22Rv1 (cell line): ENCODE measurements around the gene FOLR2.

ENCODE experiments used
- ZFX ChIP-seq: fragments of 450-650 bp; IDR thresholded peaks from 2 replicates; pipeline ENCODE4 v1.6.1; 2017; ENCODE audit warnings: antibody characterized with exemption, borderline replicate concordance
- TF ChIP-seq, protein P1 (sequence below): fragments of 450-650 bp; IDR thresholded peaks from 2 replicates; pipeline ENCODE4 v1.5.1; 2017; ENCODE audit warnings: mild to moderate bottlenecking

DNA sequence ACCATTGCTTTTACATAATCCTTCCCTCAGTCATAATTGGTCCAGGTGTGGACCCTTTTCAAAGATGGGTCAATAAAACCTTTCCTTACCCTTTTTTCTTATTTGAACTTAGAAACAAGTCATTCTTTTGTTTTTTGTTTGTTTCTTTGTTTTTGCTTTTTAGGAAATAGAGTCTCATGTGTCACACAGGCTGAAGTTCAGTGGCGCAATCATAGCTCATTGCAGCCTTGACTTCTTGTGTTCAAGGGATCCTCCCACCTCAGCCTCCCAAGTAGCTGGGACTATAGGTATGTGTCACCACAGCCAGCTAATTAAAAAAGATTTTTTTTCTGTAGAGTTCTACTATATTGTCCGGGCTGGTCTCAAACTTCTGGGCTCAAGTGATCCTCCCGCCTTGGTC, 36.8 kb downstream of the FOLR2 start:
- TF ChIP-seq, protein P1, sequence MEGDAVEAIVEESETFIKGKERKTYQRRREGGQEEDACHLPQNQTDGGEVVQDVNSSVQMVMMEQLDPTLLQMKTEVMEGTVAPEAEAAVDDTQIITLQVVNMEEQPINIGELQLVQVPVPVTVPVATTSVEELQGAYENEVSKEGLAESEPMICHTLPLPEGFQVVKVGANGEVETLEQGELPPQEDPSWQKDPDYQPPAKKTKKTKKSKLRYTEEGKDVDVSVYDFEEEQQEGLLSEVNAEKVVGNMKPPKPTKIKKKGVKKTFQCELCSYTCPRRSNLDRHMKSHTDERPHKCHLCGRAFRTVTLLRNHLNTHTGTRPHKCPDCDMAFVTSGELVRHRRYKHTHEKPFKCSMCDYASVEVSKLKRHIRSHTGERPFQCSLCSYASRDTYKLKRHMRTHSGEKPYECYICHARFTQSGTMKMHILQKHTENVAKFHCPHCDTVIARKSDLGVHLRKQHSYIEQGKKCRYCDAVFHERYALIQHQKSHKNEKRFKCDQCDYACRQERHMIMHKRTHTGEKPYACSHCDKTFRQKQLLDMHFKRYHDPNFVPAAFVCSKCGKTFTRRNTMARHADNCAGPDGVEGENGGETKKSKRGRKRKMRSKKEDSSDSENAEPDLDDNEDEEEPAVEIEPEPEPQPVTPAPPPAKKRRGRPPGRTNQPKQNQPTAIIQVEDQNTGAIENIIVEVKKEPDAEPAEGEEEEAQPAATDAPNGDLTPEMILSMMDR = no peak
- TF ChIP-seq ZFX = no peak
